Motor neuron (in vitro differentiated cells): ENCODE measurements around the gene SOD1. TPM values are rescaled to one million over a fixed set of nuclear protein-coding genes. Genes with fewer than 3 reads are reported as not detected.

Experiments used
- ATAC-seq, 8 experiments: fragments of 200-7000 bp; cut with Tn5 transposase; replicated peaks in 6 of 8; 2 replicates each; pipeline ENCODE4 v1.8.0; 2021; ENCODE audit warnings: mild to moderate bottlenecking in 8 of 8, moderate library complexity in 8 of 8
- H3K27ac ChIP-seq, 2 donors: fragments of 250-450 bp; sonication (Bioruptor Pico); 2 replicates each; pipeline ENCODE4 v1.9.0; 2021; ENCODE audit warnings: antibody characterized with exemption in 2 of 2, mild to moderate bottlenecking in 2 of 2, moderate library complexity in 1 of 2
- H3K4me1 ChIP-seq, 2 donors: fragments of 250-450 bp; sonication (Bioruptor Pico); replicated peaks in 1 of 2; 2 replicates each; pipeline ENCODE4 v1.6.1; 2021; ENCODE audit warnings: antibody characterized with exemption in 2 of 2, mild to moderate bottlenecking in 2 of 2, moderate library complexity in 1 of 2
- H3K4me3 ChIP-seq, 5 donors: fragments of 250-450 bp; sonication (Bioruptor Pico); 2 replicates each; pipeline ENCODE4 v1.9.0; 2021; ENCODE audit warnings: antibody characterized with exemption in 5 of 5, mild to moderate bottlenecking in 5 of 5, moderate library complexity in 4 of 5
- WGBS, 10 experiments: fragments of 450-650 bp; shearing (Covaris generic); methylation state at CpG; one replicate each; pipeline ENCODE4 v1.0.0; 2022; 5-methylcytosine and 5-hydroxymethylcytosine counted together
- in situ Hi-C, 9 experiments: fragments of 400-800 bp; cut with MboI; loops; one replicate each; pipeline ENCODE4 v1.15.0; 2021; ENCODE audit warnings: low sequenced_read_pairs in 9 of 9, low pct_unique_long_range_greater_than_20kb in 2 of 9; ENCODE audit not compliant: unreplicated experiment in 9 of 9
- total RNA-seq, 8 experiments: library from RNA; unstranded; fragments of 300-600 nt; gene quantifications; 2 replicates each; pipeline versions ENCODE4 v1.2.3 to v1.2.4, GENCODE V29; 2022

Gene SOD1
- total RNA-seq, 8 experiments from 2014 or later = 169 to 342 (median 219) TPM

DNA sequence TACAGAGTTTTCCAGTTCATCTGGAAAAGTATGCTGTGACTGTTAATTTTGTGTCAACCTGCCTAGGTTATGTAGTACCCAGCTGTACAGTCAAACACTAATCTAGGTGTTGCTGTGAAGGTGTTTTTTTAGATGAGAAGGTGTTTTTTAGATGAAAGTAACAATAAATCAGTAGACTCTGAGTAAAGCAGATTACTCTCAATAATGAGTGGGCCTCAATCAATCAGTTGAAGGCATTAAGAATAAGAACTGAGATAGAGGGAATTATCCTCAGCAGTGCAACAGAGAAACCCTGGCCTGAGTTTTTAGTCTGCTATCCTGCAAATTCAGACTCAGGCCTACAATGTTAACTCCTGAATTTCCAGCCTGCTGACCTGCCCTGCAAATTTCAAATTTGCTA is 39.0 kb downstream of the SOD1 start:
- no peak overlapping the region for H3K27ac ChIP-seq
- H3K4me1 ChIP-seq = no peaks in the 10 kb centered on the region
- in situ Hi-C loops = no loop called here
- H3K4me3 ChIP-seq = no peak overlapping the region
- ATAC-seq = no peak

DNA sequence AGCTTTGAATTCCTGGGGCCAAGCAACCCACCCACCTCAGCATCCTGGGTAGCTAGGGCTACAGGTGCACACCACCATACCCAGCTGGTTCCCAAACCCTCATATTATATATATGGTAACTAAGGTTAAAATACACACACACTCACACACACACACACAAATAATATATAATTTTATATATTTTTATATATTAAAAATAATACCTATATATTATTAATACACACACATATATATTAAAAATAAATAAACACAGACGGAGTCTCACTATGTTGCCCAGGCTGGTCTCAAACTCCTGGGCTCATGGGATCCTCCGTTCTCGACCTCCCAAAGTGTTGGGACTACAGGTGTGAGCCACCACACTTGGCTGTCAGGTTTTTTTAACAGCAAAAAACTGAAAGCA is 40.5 kb downstream of the SOD1 start:
- no peak for ATAC-seq
- Histone ChIP-seq H3K27ac (no peak overlapping the region), H3K4me1 (no peaks in the 10 kb centered on the region), H3K4me3 (no peak overlapping the region)
- in situ Hi-C loops = no loop called here
- WGBS, 10 experiments = 94 to 100% (median 100%) methylated on average over 1 to 3 of the region's 3 CpGs; no CpG with 5 or more reads in 4 of the 10 experiments

DNA sequence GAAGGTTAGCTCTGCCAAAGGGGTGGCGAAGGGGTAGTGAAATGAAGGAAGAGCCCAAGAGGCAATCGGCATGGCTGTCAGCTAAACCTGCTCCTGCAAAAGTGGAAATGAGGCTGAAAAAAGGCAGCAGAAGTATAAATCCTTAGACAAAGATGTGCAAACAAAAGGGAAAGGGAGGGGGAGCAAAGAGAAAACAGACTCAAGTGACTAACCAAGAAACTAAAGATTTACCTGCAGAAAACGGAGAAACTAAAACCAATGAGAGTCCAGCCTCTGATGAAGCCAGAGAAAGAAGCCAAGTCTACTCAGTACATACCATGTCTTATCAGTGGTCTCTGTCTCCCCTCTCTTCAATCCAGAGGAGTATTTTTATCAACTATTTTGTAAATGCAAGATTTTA is 47.1 kb downstream of the SOD1 start:
- no peak for ATAC-seq
- Histone ChIP-seq H3K4me3 (no peak overlapping the region), H3K27ac (no peak overlapping the region), H3K4me1 (no peaks in the 10 kb centered on the region)
- 50 to 100% (median 89%) methylated on average over 1 to 3 of the region's 3 CpGs; no CpG with 5 or more reads in 4 of the 10 experiments for WGBS, 10 experiments
- in situ Hi-C loops = no loop called here

DNA sequence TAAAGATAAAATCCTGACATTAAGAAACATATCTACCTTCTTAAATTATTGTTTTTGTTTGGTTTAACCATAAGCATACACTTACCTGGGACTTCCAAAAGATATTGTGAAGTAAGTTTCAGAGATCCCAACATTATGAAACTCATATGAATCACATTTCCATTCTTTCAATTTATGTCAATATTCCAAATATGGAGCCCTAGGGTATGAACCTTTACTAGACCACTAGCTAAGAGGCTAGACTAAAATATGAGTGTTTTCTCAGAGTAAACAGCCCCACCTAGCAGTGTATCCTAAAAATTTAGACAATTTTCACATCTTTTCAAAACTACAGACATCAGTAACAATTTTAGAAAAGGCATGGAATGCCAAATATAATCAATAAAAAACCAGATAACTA is 48.0 kb downstream of the SOD1 start:
- no peaks in the 10 kb centered on the region for H3K4me1 ChIP-seq
- peak in 1 of 8 experiments; percentile 72 for ATAC-seq
- H3K4me3 ChIP-seq = no peak overlapping the region
- in situ Hi-C loops = no loop called here
- no peak overlapping the region for H3K27ac ChIP-seq

DNA sequence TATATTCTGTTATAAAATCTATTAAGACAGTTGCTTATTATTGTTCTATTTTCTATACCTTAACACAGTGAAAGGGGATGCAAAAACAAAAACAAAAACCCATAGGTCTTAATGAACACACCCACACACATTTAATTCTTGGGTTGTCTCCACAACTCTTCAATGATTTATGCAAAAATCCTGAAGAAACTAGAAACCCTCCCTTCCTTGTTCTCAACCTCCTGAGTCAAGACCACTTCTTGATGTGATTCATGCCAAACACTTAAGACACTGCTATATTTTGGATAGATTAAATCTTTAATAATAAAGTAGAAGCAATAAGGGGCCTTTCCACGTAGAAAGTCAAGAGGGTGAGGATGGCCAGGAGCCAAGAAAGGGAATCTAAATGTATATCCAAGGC is 49.0 kb downstream of the SOD1 start:
- Histone ChIP-seq H3K27ac (no peak overlapping the region), H3K4me3 (no peak overlapping the region), H3K4me1 (no peaks in the 10 kb centered on the region)
- ATAC-seq = peak in 3 of 8 experiments; percentile 49 to 74 (median 63)
- in situ Hi-C loops = no loop called here
- WGBS, 10 experiments = 10 to 100% (median 94%) methylated on average over 1 of the region's 1 CpG; no CpG with 5 or more reads in 2 of the 10 experiments

DNA sequence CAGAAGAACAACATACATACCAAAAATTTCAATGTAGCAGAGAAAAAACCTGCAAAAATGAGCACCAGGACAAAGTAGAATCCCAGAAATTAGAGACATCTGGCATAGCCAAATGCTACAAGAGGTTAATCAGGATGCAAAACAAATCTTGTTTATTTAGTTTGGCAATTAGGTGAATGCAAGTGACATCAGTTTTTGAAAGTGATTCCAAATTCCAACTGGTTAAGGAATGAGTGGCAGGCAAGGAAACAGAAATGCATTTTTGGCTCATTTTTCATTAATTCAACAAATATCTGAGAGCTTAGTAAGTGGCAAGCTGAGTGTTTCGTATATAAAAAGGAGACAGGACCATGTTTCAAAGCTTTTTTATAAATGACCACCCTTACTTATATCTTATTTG is 51.1 kb downstream of the SOD1 start:
- H3K4me3 ChIP-seq = no peak overlapping the region
- ATAC-seq = no peak
- in situ Hi-C loops = no loop called here
- H3K4me1 ChIP-seq = peaks cover 2 to 4% of the 10 kb centered on the region in 2 donors
- WGBS, 10 experiments = 0 to 100% (median 89%) methylated on average over 1 of the region's 1 CpG
- H3K27ac ChIP-seq = no peak overlapping the region

DNA sequence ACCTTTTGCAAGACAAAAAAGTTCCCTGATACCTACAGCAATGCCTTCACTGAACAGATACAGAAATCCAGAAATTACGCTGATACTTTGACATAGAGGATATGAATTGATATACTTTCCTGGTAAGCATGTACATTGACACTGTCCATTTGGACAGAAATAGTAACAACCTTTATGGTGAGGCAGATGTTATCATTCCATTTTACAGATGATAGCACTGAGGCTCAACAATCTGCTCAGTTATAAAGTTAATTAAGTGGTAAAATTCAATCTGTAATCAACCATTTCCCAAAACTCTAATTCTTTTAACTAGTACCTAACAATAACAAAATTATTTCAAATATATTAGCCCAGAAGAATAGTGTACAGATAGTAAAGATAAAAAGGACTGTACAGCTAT is 51.8 kb downstream of the SOD1 start:
- in situ Hi-C loops = no loop called here
- Histone ChIP-seq H3K4me3 (no peak overlapping the region), H3K27ac (no peak overlapping the region), H3K4me1 (peaks cover 2 to 4% of the 10 kb centered on the region in 2 donors)
- ATAC-seq = no peak
- WGBS, 10 experiments = 86 to 100% (median 100%) methylated on average over 1 of the region's 1 CpG; no CpG with 5 or more reads in 3 of the 10 experiments

DNA sequence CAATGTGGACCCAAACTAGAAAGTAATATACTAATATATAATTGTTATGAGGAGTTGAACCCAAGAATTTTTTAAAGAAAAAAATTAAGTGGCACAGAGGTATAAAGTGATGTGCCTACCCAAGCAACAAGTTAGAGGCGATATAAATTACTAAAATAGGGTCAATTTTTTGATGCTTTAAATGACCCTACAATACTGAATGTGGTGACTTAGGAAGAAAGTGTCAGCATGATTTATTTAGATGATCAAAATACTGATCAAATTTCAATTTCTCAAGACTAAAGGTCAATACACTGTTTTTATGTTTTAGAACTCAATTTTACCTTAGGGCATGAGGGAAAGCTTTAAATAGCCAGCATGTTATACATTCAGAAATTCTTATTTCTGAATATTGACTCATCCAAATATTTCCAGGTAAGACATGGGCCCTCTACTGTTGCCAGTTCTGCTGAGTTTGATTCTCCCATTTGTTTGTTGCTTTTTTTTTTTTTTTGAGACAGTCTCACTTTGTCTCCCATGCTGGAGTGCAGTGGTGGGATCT is 52.3 kb downstream of the SOD1 start:
- ATAC-seq = peak in 1 of 8 experiments; percentile 19
- H3K27ac ChIP-seq = no peak overlapping the region
- no peak overlapping the region for H3K4me3 ChIP-seq
- peaks cover 2 to 4% of the 10 kb centered on the region in 2 donors for H3K4me1 ChIP-seq
- in situ Hi-C loops = no loop called here
- WGBS, 10 experiments = 75 to 100% (median 100%) methylated on average over 1 of the region's 1 CpG; no CpG with 5 or more reads in 1 of the 10 experiments

DNA sequence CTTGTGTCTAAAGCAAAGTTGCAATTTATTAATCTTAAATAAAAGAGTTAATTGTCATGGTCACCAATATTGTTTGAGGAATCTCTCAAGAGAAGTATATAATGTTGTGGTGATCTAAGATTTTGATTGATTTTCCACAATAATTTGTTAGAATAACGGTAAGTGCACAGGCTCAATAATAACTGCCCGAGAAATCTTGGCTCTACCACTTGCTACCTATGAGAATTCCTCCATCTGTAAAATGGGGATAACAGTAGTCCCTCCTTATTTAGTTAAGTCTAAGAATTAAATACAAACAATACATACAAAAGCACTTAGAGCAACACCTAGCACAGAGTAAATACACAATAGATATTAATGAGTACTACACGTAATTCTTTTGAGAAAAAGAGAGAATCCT is 53.6 kb downstream of the SOD1 start:
- Histone ChIP-seq H3K27ac (no peak overlapping the region), H3K4me1 (peaks cover 2 to 4% of the 10 kb centered on the region in 2 donors), H3K4me3 (no peak overlapping the region)
- ATAC-seq = no peak
- WGBS, 10 experiments = 50 to 100% (median 92%) methylated on average over 1 to 3 of the region's 3 CpGs; no CpG with 5 or more reads in 3 of the 10 experiments
- in situ Hi-C loops = no loop called here

DNA sequence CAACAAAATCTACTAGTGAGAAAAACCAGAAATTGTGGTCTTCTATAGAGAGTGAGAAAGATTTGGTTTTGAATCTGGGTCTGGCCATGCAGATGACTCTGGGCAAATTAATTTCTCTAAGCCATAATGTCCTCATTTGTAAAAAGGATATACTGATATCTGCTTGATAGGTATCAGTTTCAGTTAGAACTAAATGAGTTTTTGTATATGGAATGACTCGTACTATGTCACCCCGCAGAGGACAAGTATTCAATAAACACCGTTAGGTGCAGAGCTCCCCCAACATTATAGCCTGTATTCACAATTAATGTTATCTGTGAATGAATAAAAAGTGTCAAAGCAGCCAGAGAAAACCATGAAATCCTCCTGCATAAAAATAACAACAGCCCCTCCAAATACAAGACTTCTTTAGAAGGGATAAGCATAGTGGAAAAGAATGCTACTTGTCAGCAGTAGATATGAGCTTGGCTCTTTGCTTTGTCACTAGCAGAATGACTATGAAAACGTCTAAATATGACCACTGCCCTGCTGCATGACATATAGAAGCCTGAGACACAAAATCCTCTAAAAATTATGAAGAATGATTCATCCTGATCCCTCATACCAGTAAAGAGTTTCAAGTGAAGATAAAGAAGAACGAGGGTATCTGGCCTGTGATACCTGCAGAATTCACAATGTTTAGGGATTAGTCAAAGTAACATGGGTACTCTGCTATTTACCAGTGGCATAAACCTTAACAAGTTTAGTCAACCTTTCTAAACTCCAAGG is 54.7 kb downstream of the SOD1 start:
- peak in 3 of 8 experiments; percentile 25 to 42 (median 33) for ATAC-seq
- Histone ChIP-seq H3K4me3 (no peak overlapping the region), H3K27ac (no peak overlapping the region), H3K4me1 (peaks cover 2 to 4% of the 10 kb centered on the region in 2 donors)
- 21 to 93% (median 82%) methylated on average over 1 to 5 of the region's 5 CpGs; no CpG with 5 or more reads in 1 of the 10 experiments for WGBS, 10 experiments
- in situ Hi-C loops = no loop called here

DNA sequence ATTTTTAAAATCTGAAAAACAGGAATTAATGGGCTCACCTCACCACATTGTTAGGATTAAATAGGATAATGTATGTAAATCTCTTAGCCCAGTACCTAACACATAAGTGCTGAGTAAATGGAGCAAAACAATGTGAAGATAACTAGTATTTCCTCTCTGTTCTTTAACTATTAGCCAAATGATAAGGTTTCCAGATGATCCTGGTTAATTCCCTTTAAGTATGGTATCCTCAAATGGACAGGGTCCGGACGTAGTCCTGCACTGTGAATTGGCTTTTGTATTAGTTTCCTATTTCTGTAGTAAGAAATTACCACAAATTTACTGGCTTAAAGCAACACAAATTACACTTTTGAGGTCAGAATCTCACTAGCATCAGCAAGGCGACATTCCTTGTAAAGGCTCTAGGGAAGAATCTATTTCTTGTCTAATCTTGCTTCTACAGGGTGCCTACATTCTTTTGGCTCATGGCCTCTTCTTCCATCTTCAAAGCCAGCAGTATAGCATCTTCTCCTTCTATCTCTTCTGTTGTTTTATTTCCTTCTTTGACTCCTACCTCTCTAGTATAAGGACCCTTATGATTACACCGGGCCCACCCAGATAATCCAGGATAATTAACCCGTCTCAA is 55.4 kb downstream of the SOD1 start:
- no peak for ATAC-seq
- 68 to 100% (median 100%) methylated on average over 1 to 5 of the region's 5 CpGs; no CpG with 5 or more reads in 1 of the 10 experiments for WGBS, 10 experiments

DNA sequence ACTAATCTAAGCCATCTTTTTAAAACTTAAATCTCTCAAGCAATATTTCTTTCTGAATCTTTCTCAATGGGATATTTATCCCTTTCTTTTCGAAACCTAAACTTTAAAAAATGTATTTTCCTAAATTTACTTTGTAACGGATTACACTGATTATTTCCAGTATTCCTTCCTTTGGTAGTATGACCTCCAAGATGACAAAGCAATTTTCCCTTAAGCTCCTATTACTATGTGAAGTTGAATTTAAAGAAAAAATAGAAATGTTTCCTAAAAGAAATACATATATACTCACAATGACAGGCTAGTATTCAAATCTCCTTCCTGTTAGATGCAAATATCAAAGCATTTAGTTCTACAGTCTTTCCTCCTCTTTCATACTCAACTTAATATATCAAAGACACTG is 56.6 kb downstream of the SOD1 start:
- in situ Hi-C loops = no loop called here
- no peak for ATAC-seq
- no peak overlapping the region for H3K27ac ChIP-seq
- WGBS, 10 experiments = 60 to 100% (median 92%) methylated on average over 2 of the region's 2 CpGs
- H3K4me3 ChIP-seq = no peak overlapping the region
- H3K4me1 ChIP-seq = peaks cover 2 to 4% of the 10 kb centered on the region in 2 donors

More for the DNA sequence above, 55.4 kb downstream of the SOD1 start:
- no peak overlapping the region for H3K4me3 ChIP-seq
- H3K27ac ChIP-seq = no peak overlapping the region
- H3K4me1 ChIP-seq = peaks cover 2 to 4% of the 10 kb centered on the region in 2 donors
- in situ Hi-C loops = no loop called here
